Fibroblast of pulmonary artery (primary cell): ENCODE measurements around the gene ITPR2.
A peak's percentile ranks its signal among the peaks of the same experiment; 100 is the strongest.
"Not testable (repeated sequence)": the region's sequence is repeated elsewhere in the genome, so short reads cannot be mapped to it uniquely, and the experiment has no call there.

ENCODE experiments used
- DNase-seq: peaks from one replicate; pipeline ENCODE4 v3.0.0-alpha.2; 2010; ENCODE audit warnings: low read depth
- H3K4me3 ChIP-seq: replicated peaks from 2 replicates; pipeline ENCODE4 v1.5.1; 2011; ENCODE audit warnings: low read depth, mild to moderate bottlenecking, control low read depth, low read length, moderate library complexity
- TF ChIP-seq, protein P1 (sequence below): IDR thresholded peaks from 2 replicates; pipeline ENCODE4 v1.5.1; 2011; ENCODE audit warnings: mild to moderate bottlenecking, control low read depth, low read length, inconsistent platforms; ENCODE audit errors: missing control alignments

ITPR2 gene

DNA sequence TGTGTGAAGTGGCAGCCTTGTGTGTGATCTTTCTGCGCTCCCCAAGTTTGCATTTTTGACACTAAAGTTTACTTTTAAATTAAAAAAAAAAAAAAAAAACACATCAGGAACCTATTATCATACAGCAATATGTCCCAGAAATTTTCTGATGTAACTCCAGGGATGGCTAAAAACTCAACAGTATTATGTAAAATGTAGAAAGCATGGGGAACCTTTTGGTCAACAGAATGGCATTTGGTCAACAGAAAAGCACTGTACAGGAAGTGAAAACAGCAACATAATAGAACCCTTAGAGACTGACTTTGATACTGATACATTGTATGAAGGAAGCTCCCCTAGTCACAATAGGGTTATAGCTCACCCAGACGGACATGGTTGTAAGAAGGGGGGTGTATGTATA lies 224.3 kb downstream of the ITPR2 start:
- H3K4me3 ChIP-seq, result no peak overlapping the region
- no peak for DNase-seq
- TF ChIP-seq, protein P1, sequence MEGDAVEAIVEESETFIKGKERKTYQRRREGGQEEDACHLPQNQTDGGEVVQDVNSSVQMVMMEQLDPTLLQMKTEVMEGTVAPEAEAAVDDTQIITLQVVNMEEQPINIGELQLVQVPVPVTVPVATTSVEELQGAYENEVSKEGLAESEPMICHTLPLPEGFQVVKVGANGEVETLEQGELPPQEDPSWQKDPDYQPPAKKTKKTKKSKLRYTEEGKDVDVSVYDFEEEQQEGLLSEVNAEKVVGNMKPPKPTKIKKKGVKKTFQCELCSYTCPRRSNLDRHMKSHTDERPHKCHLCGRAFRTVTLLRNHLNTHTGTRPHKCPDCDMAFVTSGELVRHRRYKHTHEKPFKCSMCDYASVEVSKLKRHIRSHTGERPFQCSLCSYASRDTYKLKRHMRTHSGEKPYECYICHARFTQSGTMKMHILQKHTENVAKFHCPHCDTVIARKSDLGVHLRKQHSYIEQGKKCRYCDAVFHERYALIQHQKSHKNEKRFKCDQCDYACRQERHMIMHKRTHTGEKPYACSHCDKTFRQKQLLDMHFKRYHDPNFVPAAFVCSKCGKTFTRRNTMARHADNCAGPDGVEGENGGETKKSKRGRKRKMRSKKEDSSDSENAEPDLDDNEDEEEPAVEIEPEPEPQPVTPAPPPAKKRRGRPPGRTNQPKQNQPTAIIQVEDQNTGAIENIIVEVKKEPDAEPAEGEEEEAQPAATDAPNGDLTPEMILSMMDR, result no peak

DNA sequence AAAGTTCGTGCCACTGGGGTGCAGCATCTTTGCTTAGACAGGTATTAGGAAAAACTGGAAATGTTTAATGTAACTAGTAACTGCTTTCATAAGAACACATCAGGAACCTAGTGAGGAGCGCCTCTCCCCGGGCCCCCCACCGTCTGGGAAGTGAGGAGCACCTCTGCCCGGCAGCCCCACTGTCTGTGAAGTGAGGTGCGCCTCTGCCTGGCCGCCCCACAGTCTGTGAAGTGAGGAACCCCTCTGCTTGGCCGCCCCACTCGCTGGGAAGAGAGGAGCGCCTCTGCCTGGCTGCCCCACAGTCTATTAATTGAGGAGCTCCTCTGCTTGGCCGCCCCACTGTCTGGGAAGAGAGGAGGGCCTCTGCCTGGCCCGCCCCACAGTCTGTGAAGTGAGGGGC lies 224.7 kb downstream of the ITPR2 start:
- no peak overlapping the region for H3K4me3 ChIP-seq
- no peak for DNase-seq
- TF ChIP-seq, protein P1, result no peak

DNA sequence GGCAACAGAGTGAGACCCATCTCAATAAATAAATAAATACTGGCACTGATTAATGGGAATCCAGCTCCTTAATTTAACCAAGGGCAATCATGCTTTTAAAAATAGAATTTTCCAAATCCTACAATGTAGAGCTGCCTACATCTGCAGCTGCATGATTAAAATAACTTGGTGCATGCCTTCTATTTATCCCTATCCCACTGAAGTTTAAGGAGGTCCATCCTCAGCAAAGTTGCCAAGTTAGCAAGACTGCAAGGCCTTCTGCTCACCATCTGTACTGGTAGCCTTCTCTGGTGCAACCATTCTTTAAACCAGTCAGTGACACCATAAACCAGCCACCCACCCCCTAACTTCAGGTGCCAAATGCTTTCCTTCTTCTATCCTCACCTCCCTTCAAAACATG lies 226.1 kb downstream of the ITPR2 start:
- no peak overlapping the region for H3K4me3 ChIP-seq
- TF ChIP-seq, protein P1, result no peak
- DNase-seq, result no peak

DNA sequence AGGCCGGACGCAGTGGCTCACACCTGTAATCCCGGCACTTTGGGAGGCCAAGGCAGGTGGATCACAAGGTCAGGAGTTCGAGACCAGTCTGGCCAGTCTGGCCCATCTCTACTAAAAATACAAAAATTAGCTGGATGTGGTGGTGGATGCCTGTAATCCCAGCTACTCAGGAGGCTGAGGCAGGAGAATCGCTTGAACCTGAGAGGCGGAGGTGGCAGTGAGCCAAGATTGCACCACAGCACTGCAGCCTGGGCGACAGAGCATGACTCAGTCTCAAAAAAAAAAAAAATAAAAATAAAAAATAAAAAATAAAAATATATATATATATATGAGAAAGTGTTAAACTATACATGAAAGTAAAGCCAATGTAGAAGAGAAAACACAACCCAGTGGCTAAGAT lies 228.2 kb downstream of the ITPR2 start:
- H3K4me3 ChIP-seq, result not testable (repeated sequence)
- DNase-seq, result peak; percentile 21

DNA sequence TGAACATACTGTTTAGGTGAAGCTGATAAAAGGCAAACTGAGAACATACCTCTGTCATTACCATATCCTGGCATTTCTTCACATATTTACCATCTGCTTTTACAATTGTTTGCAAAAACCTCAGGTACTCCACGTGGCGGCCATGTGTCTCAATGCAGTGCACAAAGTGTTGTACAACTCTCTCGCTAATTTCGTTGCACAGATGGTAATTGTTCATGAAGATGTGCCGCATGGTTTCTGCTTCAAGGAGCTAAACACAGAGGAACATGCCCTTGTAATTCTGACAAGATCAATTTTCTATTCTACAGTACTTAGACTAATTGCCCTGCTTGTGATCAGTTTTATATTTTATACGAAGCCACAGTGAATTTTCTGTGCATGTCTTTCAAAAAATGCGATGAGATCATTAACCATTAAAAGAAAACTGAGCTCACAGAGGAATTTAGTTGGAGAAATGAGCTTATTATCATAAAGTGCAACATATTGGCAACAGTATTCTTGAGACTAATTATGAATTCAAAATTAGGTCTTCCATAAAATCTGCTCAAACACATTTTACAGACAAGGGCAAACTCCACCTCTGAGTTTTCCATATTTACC lies 233.8 kb downstream of the ITPR2 start:
- H3K4me3 ChIP-seq, result no peak overlapping the region
- no peak for DNase-seq
- TF ChIP-seq, protein P1, result no peak

DNA sequence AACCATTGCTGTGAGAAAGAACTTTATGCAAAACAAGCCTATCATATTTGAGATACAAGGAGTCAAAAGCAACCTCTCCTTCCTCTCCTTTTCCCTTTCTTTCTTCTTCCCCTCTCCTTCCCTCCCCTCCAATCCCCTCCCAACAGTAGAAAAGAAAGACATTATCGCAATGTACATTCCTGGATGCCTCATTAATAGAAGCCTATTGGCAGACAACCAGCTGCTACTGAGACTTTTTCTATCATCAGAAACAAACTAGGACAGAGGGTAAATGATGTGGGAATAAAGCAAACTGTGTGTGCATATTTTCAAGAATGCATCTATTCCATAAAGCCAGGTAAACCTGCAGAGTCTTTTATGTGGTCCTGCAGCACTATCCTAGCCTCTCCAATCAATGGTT lies 237.2 kb downstream of the ITPR2 start:
- TF ChIP-seq, protein P1, result no peak
- H3K4me3 ChIP-seq, result no peak overlapping the region
- DNase-seq, result peak; percentile 15

DNA sequence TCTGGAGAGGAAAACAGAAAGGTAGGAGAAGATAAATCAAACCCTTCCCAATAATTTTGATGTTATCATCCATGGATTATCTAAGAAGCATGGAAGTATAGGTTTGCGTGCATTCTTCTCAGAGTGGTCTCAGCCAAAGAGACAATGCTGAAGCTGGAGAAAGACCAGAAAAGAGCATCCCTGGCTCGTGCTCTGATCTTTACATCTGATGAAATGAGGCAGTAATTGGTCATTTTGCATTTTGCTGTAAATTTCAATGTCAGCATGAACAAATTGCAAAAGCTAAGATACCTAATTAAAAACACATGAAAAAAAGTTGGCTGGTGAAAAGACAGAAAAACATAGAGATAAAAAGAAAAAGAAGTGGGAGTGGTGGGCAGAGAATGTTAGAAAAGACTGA lies 252.4 kb downstream of the ITPR2 start:
- no peak overlapping the region for H3K4me3 ChIP-seq
- TF ChIP-seq, protein P1, result no peak
- DNase-seq, result no peak
